Neural progenitor cell (in vitro differentiated cells): ENCODE measurements around the gene CXCR4.

ENCODE experiments used
- EZH2 ChIP-seq: fragments of 200-600 bp; sonication (generic); IDR thresholded peaks from 2 replicates; pipeline ENCODE4 v1.6.1; 2017; ENCODE audit warnings: antibody characterized with exemption, mild to moderate bottlenecking, moderate library complexity
- EZH2phosphoT487 ChIP-seq: fragments of 200-600 bp; sonication (generic); IDR thresholded peaks from 2 replicates; pipeline ENCODE4 v1.6.1; 2017; ENCODE audit warnings: antibody characterized with exemption
- TF ChIP-seq, protein P1 (sequence below): fragments of 200-600 bp; sonication (generic); IDR thresholded peaks from 2 replicates; pipeline ENCODE4 v1.5.1; 2017; ENCODE audit warnings: antibody characterized with exemption, mild to moderate bottlenecking

DNA sequence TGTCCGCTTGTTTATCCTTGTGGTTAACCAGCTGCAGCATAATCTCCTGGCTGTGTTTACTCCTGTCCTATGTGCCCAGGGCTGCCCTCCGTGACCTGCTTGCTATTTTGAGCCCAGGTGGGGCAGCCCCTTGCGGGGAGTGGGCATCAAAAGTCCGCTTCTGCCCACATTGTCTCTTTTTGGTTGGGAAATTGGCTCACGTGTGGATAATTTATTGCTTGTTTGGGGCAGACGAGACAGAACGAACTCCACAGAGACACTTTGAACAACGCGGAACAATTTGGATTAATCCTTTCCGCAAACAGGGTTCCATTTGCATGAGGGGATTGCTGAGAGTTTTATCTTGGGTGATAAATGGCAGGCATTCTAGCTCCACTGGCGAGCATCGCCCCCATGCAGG is 8.1 kb upstream of the CXCR4 start:
- TF ChIP-seq, protein P1, sequence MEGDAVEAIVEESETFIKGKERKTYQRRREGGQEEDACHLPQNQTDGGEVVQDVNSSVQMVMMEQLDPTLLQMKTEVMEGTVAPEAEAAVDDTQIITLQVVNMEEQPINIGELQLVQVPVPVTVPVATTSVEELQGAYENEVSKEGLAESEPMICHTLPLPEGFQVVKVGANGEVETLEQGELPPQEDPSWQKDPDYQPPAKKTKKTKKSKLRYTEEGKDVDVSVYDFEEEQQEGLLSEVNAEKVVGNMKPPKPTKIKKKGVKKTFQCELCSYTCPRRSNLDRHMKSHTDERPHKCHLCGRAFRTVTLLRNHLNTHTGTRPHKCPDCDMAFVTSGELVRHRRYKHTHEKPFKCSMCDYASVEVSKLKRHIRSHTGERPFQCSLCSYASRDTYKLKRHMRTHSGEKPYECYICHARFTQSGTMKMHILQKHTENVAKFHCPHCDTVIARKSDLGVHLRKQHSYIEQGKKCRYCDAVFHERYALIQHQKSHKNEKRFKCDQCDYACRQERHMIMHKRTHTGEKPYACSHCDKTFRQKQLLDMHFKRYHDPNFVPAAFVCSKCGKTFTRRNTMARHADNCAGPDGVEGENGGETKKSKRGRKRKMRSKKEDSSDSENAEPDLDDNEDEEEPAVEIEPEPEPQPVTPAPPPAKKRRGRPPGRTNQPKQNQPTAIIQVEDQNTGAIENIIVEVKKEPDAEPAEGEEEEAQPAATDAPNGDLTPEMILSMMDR = no peak
- no peak for TF ChIP-seq EZH2
- no peak for TF ChIP-seq EZH2phosphoT487
